Peyer's patch (tissue), 4 donors: ENCODE measurements around the gene NAGPA.

ENCODE experiments used
- CTCF ChIP-seq, 6 experiments: fragments of 450-650 bp in 4 of 6; fragments of 200-600 bp in 2 of 6; sonication (generic) in 1 of 6; IDR thresholded peaks; one replicate each; pipeline ENCODE4 v1.5.1; 2017 to 2019; ENCODE audit warnings: antibody characterized with exemption in 6 of 6, mild to moderate bottlenecking in 3 of 6, moderate library complexity in 1 of 6
- POLR2A ChIP-seq, 2 donors: fragments of 450-650 bp; IDR thresholded peaks; one replicate each; pipeline ENCODE4 v1.5.1; 2017; ENCODE audit warnings: antibody characterized with exemption in 2 of 2, mild to moderate bottlenecking in 2 of 2, moderate library complexity in 2 of 2

DNA sequence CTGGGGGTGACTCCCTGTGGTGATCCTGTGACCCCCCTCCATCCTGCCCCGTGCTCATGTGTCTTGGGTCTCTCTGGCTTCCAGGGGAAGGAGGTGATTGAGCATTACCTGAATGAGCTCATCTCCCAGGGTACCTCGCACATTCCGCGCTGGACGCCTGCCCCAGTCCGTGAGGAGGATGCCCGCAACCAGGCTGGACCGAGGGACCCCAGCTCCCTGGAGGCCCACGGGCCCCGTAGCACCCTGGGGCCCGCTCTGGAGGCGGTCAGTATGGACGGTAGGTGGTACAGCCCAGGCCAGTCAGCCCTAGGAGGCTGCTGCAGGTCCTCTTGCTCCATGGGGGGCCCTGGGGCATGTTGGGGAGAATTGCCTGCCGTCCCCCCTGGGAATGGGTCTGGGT is 42.0 kb downstream of the NAGPA start:
- no peak for TF ChIP-seq CTCF (IDR thresholded peaks at IDR 0.05)
- TF ChIP-seq POLR2A (IDR thresholded peaks at IDR 0.05): no peak
